HepG2 (cell line): Measurements from ENCODE around the gene STXBP2. TPM values are rescaled to one million over a fixed set of nuclear protein-coding genes. Genes with fewer than 3 reads are reported as not detected.

Source experiments
- ATAC-seq: fragments of 200-7000 bp; cut with Tn5 transposase; 3 replicates; pipeline ENCODE4 v1.9.1; 2020; ENCODE audit warnings: mild to moderate bottlenecking, moderate library complexity
- BruUV-seq: library from RNA; stranded (reverse); fragments of 400-500 nt; replicated peaks from 2 replicates; lab custom pipeline; 2021; lab: Mats Ljungman, UMichigan
- CTCF ChIA-PET: fragments of 300-600 bp; formaldehyde crosslinking; extraction: SDS; loops from one replicate; lab custom pipeline; 2021; ENCODE audit warnings: low total read pairs, inconsistent platforms, low intra/inter-chr PET ratio; lab: Yijun Ruan, JAX
- POLR2A ChIA-PET: fragments of 350-600 bp; sonication (Branson Sonifier 250); formaldehyde crosslinking; loops from one replicate; lab custom pipeline; 2020; ENCODE audit warnings: antibody characterized with exemption, inconsistent platforms; lab: Yijun Ruan, JAX
- DNase-seq: peaks from one replicate; pipeline ENCODE4 v3.0.0-alpha.2; 2015; ENCODE audit warnings: low spot score
- FAIRE-seq: peaks from 3 replicates; lab custom pipeline; 2011; peaks lifted over from hg19 to GRCh38; lab: Jason Lieb, UNC
- H2AFZ ChIP-seq: one replicate; pipeline ENCODE4 v1.6.1; 2011; ENCODE audit warnings: low read length, inconsistent platforms
- H3K27ac ChIP-seq: fragments of 300-600 bp; 3 replicates; pipeline ENCODE4 v1.8.0; 2011; ENCODE audit warnings: mixed run types, mild to moderate bottlenecking, mixed read lengths, low read length, inconsistent platforms; ENCODE audit not compliant: insufficient read depth; ENCODE audit errors: extremely low read length
- H3K27me3 ChIP-seq, 2 experiments: fragments of 200-600 bp in 1 of 2; 2 replicates in 1 of 2; 3 replicates in 1 of 2; pipeline versions ENCODE4 v1.6.0 to v1.8.0; 2011; ENCODE audit warnings: low read length in 2 of 2, mild to moderate bottlenecking in 2 of 2, moderate library complexity in 2 of 2, inconsistent platforms in 1 of 2; ENCODE audit not compliant: insufficient read depth in 2 of 2, control insufficient read depth in 1 of 2
- H3K36me3 ChIP-seq, 2 experiments: fragments of 200-600 bp in 1 of 2; replicated peaks in 1 of 2; 2 replicates in 1 of 2; 3 replicates in 1 of 2; pipeline versions ENCODE4 v1.5.1 to v1.8.0; 2011; ENCODE audit warnings: low read length in 2 of 2, inconsistent platforms in 1 of 2; ENCODE audit not compliant: insufficient read depth in 2 of 2, control insufficient read depth in 1 of 2
- H3K4me1 ChIP-seq: 2 replicates; pipeline ENCODE4 v1.5.1; 2012; ENCODE audit warnings: low read length, inconsistent platforms; ENCODE audit not compliant: insufficient read depth
- H3K4me2 ChIP-seq: 2 replicates; pipeline ENCODE4 v1.6.0; 2011; ENCODE audit warnings: low read depth, low read length, inconsistent platforms
- H3K4me3 ChIP-seq, 3 experiments: fragments of 200-600 bp in 1 of 3; sonication (generic), shearing (Covaris generic) in 1 of 3; replicated peaks in 1 of 3; 2 replicates each; pipeline ENCODE4 v1.5.1; 2011 to 2016; ENCODE audit warnings: low read length in 3 of 3, inconsistent platforms in 2 of 3, low read depth in 2 of 3, mild to moderate bottlenecking in 2 of 3, control low read depth in 1 of 3, mixed read lengths in 1 of 3; ENCODE audit not compliant: insufficient read depth in 1 of 3
- H3K79me2 ChIP-seq: one replicate; pipeline ENCODE4 v1.6.1; 2011; ENCODE audit warnings: low read length, inconsistent platforms; ENCODE audit not compliant: insufficient read depth
- H3K9ac ChIP-seq: 2 replicates; pipeline ENCODE4 v1.6.0; 2011; ENCODE audit warnings: mild to moderate bottlenecking, low read depth, low read length, inconsistent platforms; ENCODE audit not compliant: insufficient read depth
- H3K9me3 ChIP-seq: 2 replicates; pipeline ENCODE4 v1.5.1; 2012; ENCODE audit warnings: mild to moderate bottlenecking, low read length
- H4K20me1 ChIP-seq: 2 replicates; pipeline ENCODE4 v1.6.0; 2011; ENCODE audit warnings: inconsistent platforms, mild to moderate bottlenecking, low read length, moderate library complexity; ENCODE audit not compliant: insufficient read depth
- AKAP8 ChIP-seq: sonication (generic); formaldehyde crosslinking; IDR thresholded peaks from 2 replicates; pipeline ENCODE4 v1.5.1; 2020; ENCODE audit warnings: mild to moderate bottlenecking, missing genetic modification reagents
- CEBPB ChIP-seq: IDR thresholded peaks from 2 replicates; pipeline ENCODE4 v1.6.1; 2011; ENCODE audit warnings: low read depth, low read length, improper control_type of control experiment, borderline replicate concordance
- GATAD2A ChIP-seq: IDR thresholded peaks from 2 replicates; pipeline ENCODE4 v1.6.1; 2016
- GMEB2 ChIP-seq: IDR thresholded peaks from 2 replicates; pipeline ENCODE4 v1.6.1; 2016; ENCODE audit warnings: missing biosample characterization, missing genetic modification reagents, low read depth
- MATR3 ChIP-seq: sonication (generic); formaldehyde crosslinking; IDR thresholded peaks from 2 replicates; pipeline ENCODE4 v1.4.0; 2020; ENCODE audit warnings: missing genetic modification reagents
- SALL1 ChIP-seq: sonication (generic); formaldehyde crosslinking; IDR thresholded peaks from 2 replicates; pipeline ENCODE4 v1.8.0; 2022; ENCODE audit warnings: mild to moderate bottlenecking, missing genetic modification reagents
- ZBTB33 ChIP-seq: sonication (generic); formaldehyde crosslinking; IDR thresholded peaks from 2 replicates; pipeline ENCODE4 v1.4.0; 2020; ENCODE audit warnings: missing genetic modification reagents
- ZFX ChIP-seq: sonication (generic); formaldehyde crosslinking; IDR thresholded peaks from 2 replicates; pipeline ENCODE4 v1.4.0; 2020; ENCODE audit warnings: mild to moderate bottlenecking, low read depth, missing genetic modification reagents, moderate library complexity
- ZHX2 ChIP-seq, 2 experiments: sonication (generic) in 1 of 2; formaldehyde crosslinking in 1 of 2; IDR thresholded peaks; 2 replicates each; pipeline versions ENCODE4 v1.6.1 to v1.9.0; 2014 to 2022; ENCODE audit warnings: antibody characterized with exemption in 1 of 2, borderline replicate concordance in 1 of 2, inconsistent platforms in 1 of 2, low read depth in 1 of 2, missing genetic modification reagents in 1 of 2
- ZNF556 ChIP-seq: sonication (generic); formaldehyde crosslinking; IDR thresholded peaks from 2 replicates; pipeline ENCODE4 v1.4.0; 2020; ENCODE audit warnings: mild to moderate bottlenecking, missing genetic modification reagents, borderline replicate concordance
- ZNF562 ChIP-seq: sonication (generic); formaldehyde crosslinking; IDR thresholded peaks from 2 replicates; pipeline ENCODE4 v1.8.0; 2022; ENCODE audit warnings: missing genetic modification reagents, borderline replicate concordance
- ZNF616 ChIP-seq: sonication (generic); formaldehyde crosslinking; IDR thresholded peaks from 2 replicates; pipeline ENCODE4 v1.5.0; 2020; ENCODE audit warnings: low read depth, mild to moderate bottlenecking, missing genetic modification reagents
- ZNF720 ChIP-seq: sonication (generic); formaldehyde crosslinking; IDR thresholded peaks from 2 replicates; pipeline ENCODE4 v1.4.0; 2020; ENCODE audit warnings: missing genetic modification reagents
- ZNF781 ChIP-seq: sonication (generic); formaldehyde crosslinking; IDR thresholded peaks from 2 replicates; pipeline ENCODE4 v1.5.1; 2020; ENCODE audit warnings: borderline replicate concordance, mild to moderate bottlenecking, missing genetic modification reagents; ENCODE audit errors: not compliant biosample characterization
- WGBS: methylation state at CpG from one replicate; pipeline ENCODE4 v1.1.6; 2017; ENCODE audit warnings: low lambda C conversion rate; 5-methylcytosine and 5-hydroxymethylcytosine counted together
- in situ Hi-C: cut with HindIII; loops from 2 replicates; pipeline ENCODE4 v1.10.0; 2017; ENCODE audit warnings: low pct_unique_long_range_greater_than_20kb; ENCODE audit not compliant: extremely low pct_ligation_motif_present
- intact Hi-C: fragments of 100-400 bp; cut with micrococcal nuclease; formaldehyde crosslinking; loops from one replicate; pipeline ENCODE4 v1.10.0; 2022; ENCODE audit not compliant: unreplicated experiment
- polyA plus RNA-seq, 8 experiments: library from polyadenylated mRNA; depleted of rRNA in 3 of 8; stranded (reverse) in 7 of 8; unstranded in 1 of 8; fragments of >200 nt; fragmentation: Illumina TruSeq in 4 of 8; extraction: Trizol in 4 of 8; gene quantifications; 2 replicates each; pipeline versions ENCODE4 v1.2.1 to v1.2.3, GENCODE V29; 2011 to 2016; ENCODE audit warnings: low read depth in 4 of 8, missing spikeins in 1 of 8, mixed read lengths in 1 of 8; ENCODE audit not compliant: insufficient read depth in 1 of 8
- total RNA-seq, 5 experiments: library from RNA; depleted of rRNA; stranded (reverse); fragments of >200 nt; fragmentation: Illumina TruSeq; extraction: Trizol; gene quantifications; 2 replicates each; pipeline ENCODE4 v1.2.3, GENCODE V29; 2016; ENCODE audit warnings: low read depth in 1 of 5

The STXBP2 gene
- total and polyA plus RNA-seq, 2 of the 13 experiments (the other 11 are each of a cell fraction or from before 2014, with no cell fraction given), result 22.8 to 40.1 TPM

GRCh38 chr19:7687177-7687576 lies 50.3 kb downstream of the STXBP2 start:
- Histone ChIP-seq H3K4me1 (peaks cover under 1% of the 10 kb centered on the region; the same call in 1 of the 2 replicates), H3K4me3 (no peak overlapping the region), H3K9ac (no peak overlapping the region), H3K27ac (no peak overlapping the region), H3K36me3 (0 out of 5 replicates have a peak, but pooled peaks cover 0 to under 1% of the 10 kb centered on the region in 2 experiments), H3K4me2 (no peak overlapping the region), H3K79me2 (no peaks in the 10 kb centered on the region), H2AFZ (no peak overlapping the region), H3K27me3 (peaks cover 3 to 14% of the 10 kb centered on the region in 2 experiments; a peak in 4 of 5 replicates), H3K9me3 (no peaks in the 10 kb centered on the region), H4K20me1 (no peaks in the 10 kb centered on the region)
- ATAC-seq (no peak), FAIRE-seq (no peak), DNase-seq (no peak)
- in situ Hi-C loops, result loop anchor here (10.0 kb wide), 1 partner anchor 108 kb away; no protein-coding TSS in a partner anchor
- 54% methylated on average over 4 of the region's 12 CpGs for WGBS
- ChIA-PET POLR2A (no interaction called here), CTCF (no interaction called here)
- BruUV-seq, result no TSS peak
- intact Hi-C loops, result no loop called here
- TF ChIP-seq ZBTB33 (CRISPR knock-in tag) (no peak), ZFX (CRISPR knock-in tag) (no peak), CEBPB (no peak), MATR3 (CRISPR knock-in tag) (no peak), ZNF616 (no peak), GMEB2 (CRISPR knock-in tag) (no peak), ZHX2 (IDR thresholded peaks at IDR 0.05; ENCODE audit: low read depth) (no peak), ZHX2 (CRISPR knock-in tag; IDR thresholded peaks at IDR 0.05; ENCODE audit: borderline replicate concordance) (no peak), GATAD2A (CRISPR knock-in tag) (no peak), ZNF556 (CRISPR knock-in tag) (no peak), SALL1 (CRISPR knock-in tag) (no peak), AKAP8 (no peak), ZNF720 (CRISPR knock-in tag) (no peak), ZNF562 (CRISPR knock-in tag) (no peak), ZNF781 (CRISPR knock-in tag) (no peak)
